ENCODE measurements around the gene JMJD1C.
A peak's percentile ranks its signal among the peaks of the same experiment; 100 is the strongest.

JMJD1C gene

GRCh38 chr10:63213489-63213888, 252.3 kb downstream of the JMJD1C start:
- Mint-ChIP-seq H3K27me3 (no peaks in the 10 kb centered on the region), H3K9me3 (peaks cover 0 to 5% of the 10 kb centered on the region in 2 donors), H3K4me3 (no peak overlapping the region), H3K27ac (peak overlapping the region; percentile 43), H3K36me3 (peaks cover 26 to 36% of the 10 kb centered on the region in 2 donors), H3K4me1 (peaks cover 13 to 47% of the 10 kb centered on the region in 2 donors)
- no peak for DNase-seq
- no peak for ATAC-seq (replicated peaks)

GRCh38 chr10:63210611-63211196, 255.1 kb downstream of the JMJD1C start:
- ATAC-seq (replicated peaks) = peak; percentile 36 to 58
- peak overlapping the region; percentile 37 for H3K27ac Mint-ChIP-seq
- peaks cover 0 to 5% of the 10 kb centered on the region in 2 donors for H3K9me3 Mint-ChIP-seq
- DNase-seq = no peak
- H3K4me1 Mint-ChIP-seq = peaks cover 26 to 64% of the 10 kb centered on the region in 2 donors
- H3K4me3 Mint-ChIP-seq = no peak overlapping the region
- no peaks in the 10 kb centered on the region for H3K27me3 Mint-ChIP-seq
- H3K36me3 Mint-ChIP-seq = peaks cover 39 to 51% of the 10 kb centered on the region in 2 donors

GRCh38 chr10:63209705-63210104, 256.1 kb downstream of the JMJD1C start:
- H3K27ac Mint-ChIP-seq = no peak overlapping the region
- H3K4me3 Mint-ChIP-seq = no peak overlapping the region
- ATAC-seq (replicated peaks) = no peak
- DNase-seq = no peak
- peaks cover 41 to 50% of the 10 kb centered on the region in 2 donors for H3K36me3 Mint-ChIP-seq
- H3K9me3 Mint-ChIP-seq = peaks cover 0 to 5% of the 10 kb centered on the region in 2 donors
- H3K4me1 Mint-ChIP-seq = peaks cover 30 to 66% of the 10 kb centered on the region in 2 donors
- no peaks in the 10 kb centered on the region for H3K27me3 Mint-ChIP-seq

- Mint-ChIP-seq H3K9me3 (peaks cover 0 to 5% of the 10 kb centered on the region in 2 donors), H3K4me3 (no peak overlapping the region), H3K36me3 (peaks cover 43 to 56% of the 10 kb centered on the region in 2 donors), H3K4me1 (peaks cover 34 to 66% of the 10 kb centered on the region in 2 donors), H3K27me3 (no peaks in the 10 kb centered on the region), H3K27ac (no peak overlapping the region)
- DNase-seq (no peak), ATAC-seq (replicated peaks) (no peak)
Observed at GRCh38 chr10:63208986-63209385, 256.8 kb downstream of the JMJD1C start.

- DNase-seq (no peak), ATAC-seq (replicated peaks) (peak; percentile 42 to 55)
- Mint-ChIP-seq H3K9me3 (peaks cover 0 to 5% of the 10 kb centered on the region in 2 donors), H3K27me3 (no peaks in the 10 kb centered on the region), H3K4me1 (peaks cover 30 to 59% of the 10 kb centered on the region in 2 donors), H3K36me3 (peaks cover 41 to 53% of the 10 kb centered on the region in 2 donors), H3K4me3 (no peak overlapping the region), H3K27ac (peak overlapping the region; percentile 73)
Observed at GRCh38 chr10:63206997-63207811, 258.6 kb downstream of the JMJD1C start.

GRCh38 chr10:63206576-63206975, 259.2 kb downstream of the JMJD1C start:
- no peaks in the 10 kb centered on the region for H3K27me3 Mint-ChIP-seq
- no peak for DNase-seq
- peaks cover 28 to 59% of the 10 kb centered on the region in 2 donors for H3K4me1 Mint-ChIP-seq
- H3K27ac Mint-ChIP-seq = no peak overlapping the region
- H3K9me3 Mint-ChIP-seq = peaks cover 0 to under 1% of the 10 kb centered on the region in 2 donors
- H3K36me3 Mint-ChIP-seq = peaks cover 38 to 51% of the 10 kb centered on the region in 2 donors
- no peak overlapping the region for H3K4me3 Mint-ChIP-seq
- no peak for ATAC-seq (replicated peaks)

- Mint-ChIP-seq H3K4me1 (peaks cover 26 to 53% of the 10 kb centered on the region in 2 donors), H3K4me3 (no peak overlapping the region), H3K36me3 (peaks cover 29 to 43% of the 10 kb centered on the region in 2 donors), H3K27ac (peak overlapping the region; percentile 80), H3K27me3 (no peaks in the 10 kb centered on the region), H3K9me3 (no peaks in the 10 kb centered on the region)
- no peak for ATAC-seq (replicated peaks)
- no peak for DNase-seq
Observed at GRCh38 chr10:63205421-63205820, 260.4 kb downstream of the JMJD1C start.

- Mint-ChIP-seq H3K9me3 (no peaks in the 10 kb centered on the region), H3K27me3 (no peaks in the 10 kb centered on the region), H3K4me1 (peaks cover 26 to 53% of the 10 kb centered on the region in 2 donors), H3K4me3 (peak overlapping the region in 1 of 2 donors; percentile 30), H3K27ac (peak overlapping the region; percentile 68), H3K36me3 (peaks cover 29 to 42% of the 10 kb centered on the region in 2 donors)
- ATAC-seq (replicated peaks) (no peak), DNase-seq (no peak)
Observed at GRCh38 chr10:63204667-63205391, 260.9 kb downstream of the JMJD1C start.

- Mint-ChIP-seq H3K36me3 (peaks cover 22 to 43% of the 10 kb centered on the region in 2 donors), H3K27ac (no peak overlapping the region), H3K9me3 (no peaks in the 10 kb centered on the region), H3K27me3 (no peaks in the 10 kb centered on the region), H3K4me1 (peaks cover 16 to 27% of the 10 kb centered on the region in 2 donors), H3K4me3 (no peak overlapping the region)
- DNase-seq (no peak), ATAC-seq (replicated peaks) (no peak)
Observed at GRCh38 chr10:63201118-63201517, 264.7 kb downstream of the JMJD1C start.

GRCh38 chr10:63200431-63200830, 265.3 kb downstream of the JMJD1C start:
- Mint-ChIP-seq H3K4me3 (no peak overlapping the region), H3K27me3 (no peaks in the 10 kb centered on the region), H3K4me1 (peaks cover 14 to 20% of the 10 kb centered on the region in 2 donors), H3K36me3 (peaks cover 26 to 40% of the 10 kb centered on the region in 2 donors), H3K9me3 (no peaks in the 10 kb centered on the region), H3K27ac (no peak overlapping the region)
- DNase-seq (no peak), ATAC-seq (replicated peaks) (no peak)

GRCh38 chr10:63199716-63200115, 266.1 kb downstream of the JMJD1C start:
- H3K27ac Mint-ChIP-seq = peak overlapping the region; percentile 33
- H3K27me3 Mint-ChIP-seq = no peaks in the 10 kb centered on the region
- no peaks in the 10 kb centered on the region for H3K9me3 Mint-ChIP-seq
- H3K4me1 Mint-ChIP-seq = peaks cover 9 to 13% of the 10 kb centered on the region in 2 donors
- ATAC-seq (replicated peaks) = no peak
- peaks cover 21 to 34% of the 10 kb centered on the region in 2 donors for H3K36me3 Mint-ChIP-seq
- no peak for DNase-seq
- H3K4me3 Mint-ChIP-seq = no peak overlapping the region

- no peaks in the 10 kb centered on the region for H3K27me3 Mint-ChIP-seq
- ATAC-seq (replicated peaks) (no peak), DNase-seq (no peak)
- peaks cover 30 to 41% of the 10 kb centered on the region in 2 donors for H3K36me3 Mint-ChIP-seq
- no peak overlapping the region for H3K4me3 Mint-ChIP-seq
- peak overlapping the region; percentile 32 for H3K27ac Mint-ChIP-seq
- H3K9me3 Mint-ChIP-seq = no peaks in the 10 kb centered on the region
- peaks cover 5% of the 10 kb centered on the region in 2 donors for H3K4me1 Mint-ChIP-seq
Observed at GRCh38 chr10:63197344-63198092, 268.3 kb downstream of the JMJD1C start.

- no peak for ATAC-seq (replicated peaks)
- Mint-ChIP-seq H3K27ac (no peak overlapping the region), H3K27me3 (no peaks in the 10 kb centered on the region), H3K4me1 (no peaks in the 10 kb centered on the region), H3K9me3 (no peaks in the 10 kb centered on the region), H3K36me3 (peaks cover 26 to 44% of the 10 kb centered on the region in 2 donors), H3K4me3 (no peak overlapping the region)
- no peak for DNase-seq
Observed at GRCh38 chr10:63192826-63193225, 273.0 kb downstream of the JMJD1C start.

GRCh38 chr10:63175534-63175933, 290.2 kb downstream of the JMJD1C start:
- H3K4me3 Mint-ChIP-seq = no peak overlapping the region
- H3K9me3 Mint-ChIP-seq = no peaks in the 10 kb centered on the region
- H3K27me3 Mint-ChIP-seq = no peaks in the 10 kb centered on the region
- H3K36me3 Mint-ChIP-seq = peaks cover 45 to 53% of the 10 kb centered on the region in 2 donors
- H3K27ac Mint-ChIP-seq = no peak overlapping the region
- ATAC-seq (replicated peaks) (no peak), DNase-seq (no peak)
- peaks cover 27 to 55% of the 10 kb centered on the region in 2 donors for H3K4me1 Mint-ChIP-seq

Measured in stimulated activated naive B cell treated with anti-CD40 and anti-IgM and Interleukin-4, amounts not matched to agents 10 μg/mL and 1 μg/mL and 100 μg/mL, for 72 hours (primary cell).